Measurements from ENCODE around the gene FIG4.
A peak's percentile ranks its signal among the peaks of the same experiment; 100 is the strongest.
"Not testable (repeated sequence)": the region's sequence is repeated elsewhere in the genome, so short reads cannot be mapped to it uniquely, and the experiment has no call there.

Gene FIG4

DNA sequence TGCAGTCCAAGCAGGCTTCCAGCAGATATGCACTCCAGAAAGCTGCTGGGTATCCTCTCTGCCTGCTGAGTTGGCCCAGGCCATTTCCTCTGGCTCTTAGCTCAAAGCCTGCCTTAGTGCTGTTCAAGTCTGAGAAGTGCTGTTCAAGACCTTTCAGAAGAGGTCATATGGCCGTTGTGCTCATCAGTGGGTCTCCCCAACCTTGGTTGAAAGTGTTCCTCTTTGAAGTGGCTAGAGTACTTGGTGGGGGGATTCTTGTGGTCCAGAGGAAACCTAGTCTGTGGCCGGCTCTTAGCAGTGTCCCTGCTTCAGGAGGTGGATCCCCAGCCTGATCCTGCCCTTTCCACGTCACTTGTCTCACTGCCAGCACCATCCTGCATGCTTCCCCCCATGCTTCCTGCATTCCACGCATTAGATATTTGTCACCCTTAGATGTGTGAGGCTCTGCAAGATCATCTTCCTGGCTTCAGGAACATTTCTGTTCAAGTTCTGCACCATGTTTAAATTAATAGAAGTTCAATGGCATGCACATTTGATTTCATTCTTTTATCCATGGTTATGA lies 105.0 kb downstream of the FIG4 start:
- DNase-seq (ENCODE audit: low spot score), result peak; percentile 48

- DNase-seq (ENCODE audit: low spot score), result no peak
Observed at GRCh38 chr6:109799129-109799528, 108.0 kb downstream of the FIG4 start.

GRCh38 chr6:109799664-109800063 lies 108.6 kb downstream of the FIG4 start:
- peak; percentile 9 for DNase-seq (ENCODE audit: low spot score)

DNA sequence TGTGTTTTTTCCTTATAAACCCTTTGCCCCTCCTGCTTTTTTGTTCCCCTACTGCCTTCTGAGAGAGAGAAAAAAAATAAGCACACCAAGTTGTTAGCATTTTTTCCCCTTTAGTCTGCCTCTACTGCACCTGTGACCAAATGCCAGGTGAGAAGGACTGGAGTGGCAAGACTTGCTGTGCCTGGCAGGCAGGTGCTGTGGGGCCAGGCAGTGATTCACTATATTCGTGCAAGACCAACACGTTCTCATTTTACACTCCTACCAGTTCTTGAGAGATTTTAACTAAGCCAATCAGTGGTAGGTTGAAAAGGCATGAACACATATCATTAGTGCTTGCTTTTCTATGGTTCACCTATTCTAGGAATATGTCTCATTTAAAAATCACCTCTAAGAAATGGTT lies 109.7 kb downstream of the FIG4 start:
- no peak for DNase-seq (ENCODE audit: low spot score)

- DNase-seq (ENCODE audit: low spot score), result no peak
Observed at GRCh38 chr6:109801794-109802193, 110.7 kb downstream of the FIG4 start.

- no peak for DNase-seq (ENCODE audit: low spot score)
Observed at GRCh38 chr6:109804020-109804419, 112.9 kb downstream of the FIG4 start.

- DNase-seq (ENCODE audit: low spot score), result no peak
Observed at GRCh38 chr6:109807881-109808280, 116.8 kb downstream of the FIG4 start.

DNA sequence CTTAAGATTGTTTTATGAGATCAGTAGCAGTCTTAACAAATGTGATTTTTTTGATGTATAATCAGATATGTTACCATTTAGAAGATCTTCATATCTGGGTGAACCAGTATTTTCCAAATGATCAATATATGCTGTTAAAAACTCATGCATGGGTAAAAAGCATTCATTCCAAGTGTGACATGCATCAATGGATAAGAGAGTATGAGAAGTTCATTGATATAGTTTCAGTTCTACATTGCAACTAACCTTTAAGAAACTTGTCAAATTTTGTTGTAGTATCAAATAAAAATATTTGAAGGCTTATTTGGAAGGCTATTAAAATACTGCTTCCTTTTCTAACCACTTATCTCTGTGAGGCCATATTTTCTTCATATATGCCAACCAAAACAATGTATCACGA lies 117.7 kb downstream of the FIG4 start:
- DNase-seq (ENCODE audit: low spot score), result no peak

DNA sequence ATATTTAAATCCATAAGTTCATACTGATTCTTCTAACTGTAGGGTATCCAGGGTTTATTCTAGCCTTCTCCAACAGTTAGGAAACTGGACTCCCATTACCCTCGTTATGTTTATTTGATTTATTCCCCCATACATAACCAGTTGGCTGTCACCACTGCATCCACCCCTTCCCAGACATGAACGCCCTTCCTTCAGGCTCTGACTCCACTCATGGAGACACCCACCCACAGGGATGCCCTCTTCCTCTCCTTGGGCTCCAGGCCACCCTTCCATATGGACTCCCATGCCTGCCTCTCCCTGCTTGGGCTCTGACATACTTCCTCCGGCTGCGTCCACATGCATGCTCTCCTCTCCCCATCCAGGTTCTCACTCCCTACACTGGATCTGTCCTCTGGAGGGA lies 124.0 kb downstream of the FIG4 start:
- DNase-seq (ENCODE audit: low spot score), result no peak

GRCh38 chr6:109816452-109817374 lies 125.6 kb downstream of the FIG4 start:
- DNase-seq (ENCODE audit: low spot score), result no peak

DNA sequence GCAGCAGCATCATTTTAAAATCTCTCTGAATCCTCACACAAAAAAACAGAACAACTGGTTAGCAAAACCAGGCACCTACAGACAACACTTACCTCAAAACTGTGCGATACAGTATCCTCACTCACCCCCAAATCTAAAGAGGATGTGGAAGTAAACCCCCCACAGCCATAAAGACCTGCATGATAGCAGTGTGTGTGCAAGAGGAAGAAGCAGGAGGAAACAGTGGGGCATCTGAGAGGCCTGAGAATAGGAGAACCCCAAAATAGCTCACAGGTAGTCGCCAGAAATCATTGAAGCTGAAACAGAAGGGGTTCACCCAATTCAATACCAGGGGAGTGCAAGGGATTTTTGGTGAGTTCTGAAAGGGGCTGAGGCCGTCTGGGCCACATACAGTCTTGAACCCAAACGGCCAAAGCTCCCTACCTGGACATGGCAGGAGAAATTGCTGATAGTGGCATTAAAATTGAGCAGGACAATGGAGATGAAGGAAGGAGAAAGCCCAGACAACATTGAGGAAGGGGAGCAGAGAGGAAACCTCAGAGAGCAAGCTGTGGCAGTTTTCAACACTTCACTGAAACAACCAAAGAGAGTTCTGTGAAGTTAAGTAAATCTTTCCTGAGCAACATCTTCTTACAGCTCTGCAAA lies 129.7 kb downstream of the FIG4 start:
- DNase-seq (ENCODE audit: low spot score), result no peak

- DNase-seq (ENCODE audit: low spot score), result no peak
Observed at GRCh38 chr6:109821428-109821827, 130.3 kb downstream of the FIG4 start.

- DNase-seq (ENCODE audit: low spot score), result no peak
Observed at GRCh38 chr6:109824105-109824504, 133.0 kb downstream of the FIG4 start.

DNA sequence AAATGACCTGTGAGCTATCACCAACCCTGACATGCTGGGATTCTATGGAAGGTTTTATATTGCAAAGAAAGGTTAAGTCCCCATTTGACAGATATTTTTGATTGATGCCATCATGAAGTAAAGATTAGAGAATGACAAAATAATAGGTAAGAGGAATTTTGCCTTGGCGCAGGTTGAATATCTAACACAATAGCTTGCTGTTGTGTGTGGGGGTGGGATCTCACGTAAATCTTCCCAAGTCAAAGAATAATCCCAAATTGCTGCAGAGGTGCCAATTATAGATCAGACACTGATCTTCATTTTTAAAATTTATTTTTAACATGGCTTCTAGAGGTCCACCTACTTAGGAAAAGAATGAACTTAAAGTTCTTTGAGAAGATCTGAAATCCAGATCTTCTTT lies 135.5 kb downstream of the FIG4 start:
- DNase-seq (ENCODE audit: low spot score), result no peak

- DNase-seq (ENCODE audit: low spot score), result not testable (repeated sequence)
Observed at GRCh38 chr6:109831352-109831751, 140.3 kb downstream of the FIG4 start.

GRCh38 chr6:109834131-109834530 lies 143.0 kb downstream of the FIG4 start:
- no peak for DNase-seq (ENCODE audit: low spot score)

GRCh38 chr6:109834595-109835437 lies 143.7 kb downstream of the FIG4 start:
- no peak for DNase-seq (ENCODE audit: low spot score)

GRCh38 chr6:109840034-109840433 lies 148.9 kb downstream of the FIG4 start:
- DNase-seq (ENCODE audit: low spot score), result no peak

DNA sequence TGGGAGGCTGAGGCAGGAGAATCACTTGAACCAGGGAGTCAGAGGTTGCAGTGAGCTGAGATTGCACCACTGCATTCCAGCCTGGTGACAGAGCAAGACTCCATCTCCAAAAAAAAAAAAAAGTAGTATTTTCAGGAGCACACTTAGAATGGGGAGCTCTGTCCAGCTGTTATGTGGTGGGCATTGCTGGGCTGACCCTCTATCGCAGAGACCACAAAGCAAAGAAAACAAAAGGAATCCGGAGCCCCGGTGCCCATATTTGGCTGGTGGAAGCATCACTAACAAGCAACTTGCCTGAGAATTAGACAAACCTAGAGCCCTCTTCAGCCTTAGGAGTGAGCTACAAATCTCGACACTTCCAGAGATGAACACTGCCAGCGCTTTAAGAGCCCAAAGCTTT lies 149.7 kb downstream of the FIG4 start:
- DNase-seq (ENCODE audit: low spot score), result no peak

DNA sequence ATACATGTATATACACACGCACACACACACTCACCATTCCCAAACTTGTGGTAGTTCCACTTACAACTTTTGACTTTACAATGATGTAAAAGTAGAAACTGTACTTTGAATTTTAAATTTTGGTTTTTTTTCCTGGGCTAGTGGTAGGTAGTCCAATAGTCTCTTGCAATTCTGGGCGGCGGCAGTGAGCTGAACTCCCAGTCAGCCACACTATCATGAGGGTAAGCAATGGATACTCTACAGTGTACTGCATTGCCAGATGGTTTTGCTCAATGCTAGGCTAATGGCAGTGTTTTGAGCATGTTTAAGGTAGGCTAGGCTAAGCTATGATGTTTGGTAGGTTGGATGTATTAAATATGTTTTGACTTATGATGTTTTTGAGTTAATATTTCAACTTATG lies 150.8 kb downstream of the FIG4 start:
- no peak for DNase-seq (ENCODE audit: low spot score)

DNA sequence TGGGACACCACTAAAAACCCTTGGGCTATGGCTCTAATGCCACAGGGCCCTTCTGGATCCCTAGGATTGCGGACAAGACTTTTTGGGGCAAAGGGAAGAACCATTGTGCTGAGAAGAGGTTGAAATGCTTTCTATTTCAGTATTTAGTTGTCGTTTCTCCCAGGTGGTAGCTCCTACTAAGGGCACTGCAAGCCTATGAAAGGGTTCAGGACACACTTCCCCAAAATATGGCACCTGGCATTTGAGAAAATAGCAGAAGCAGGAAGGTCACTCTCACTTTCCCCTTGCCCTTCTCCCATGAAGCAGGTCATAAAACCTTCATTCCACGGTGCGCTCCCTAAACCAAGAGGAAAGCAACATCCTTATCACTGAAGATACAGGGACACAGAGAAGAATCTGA lies 161.6 kb downstream of the FIG4 start:
- DNase-seq (ENCODE audit: low spot score), result no peak

- DNase-seq (ENCODE audit: low spot score), result no peak
Observed at GRCh38 chr6:109853426-109853825, 162.3 kb downstream of the FIG4 start.

Measured in SW480 (cell line).